GM19025 (cell line): ENCODE data around the gene POLE.

Source experiments
- ATAC-seq: cut with Tn5 transposase; IDR thresholded peaks from one replicate; pipeline ENCODE4 v1.9.1; 2021; ENCODE audit warnings: mild to moderate bottlenecking, low read depth, moderate library complexity; ENCODE audit not compliant: unreplicated experiment

Gene POLE

DNA sequence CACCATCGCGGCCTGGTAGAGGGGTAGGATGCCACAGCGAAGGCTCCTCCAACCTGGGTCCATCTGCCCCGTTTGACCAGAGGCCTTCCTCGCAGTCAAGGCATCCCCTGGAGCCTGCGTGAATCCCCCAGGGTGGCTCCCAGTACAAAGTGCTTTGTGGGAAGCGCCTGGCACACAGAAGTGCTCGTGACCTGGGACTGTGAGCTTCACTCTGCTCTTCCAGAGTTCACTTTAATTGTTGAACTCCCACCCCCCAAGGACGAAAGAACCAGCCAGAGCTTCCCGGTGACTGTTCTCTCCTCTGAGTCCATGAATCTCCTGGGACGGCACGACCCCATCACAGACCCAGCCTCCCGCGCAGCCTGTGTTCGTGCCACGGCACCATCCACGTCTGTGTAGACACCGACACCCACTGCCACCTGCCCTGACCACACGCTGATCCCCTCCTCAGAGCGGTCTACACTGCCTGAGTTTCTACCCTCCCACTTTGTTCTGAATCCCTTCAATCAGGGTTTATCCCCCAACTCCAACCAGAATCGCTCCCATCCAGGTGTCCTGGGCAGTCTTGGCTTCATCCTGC is 52.6 kb downstream of the POLE start:
- ATAC-seq = no peak

DNA sequence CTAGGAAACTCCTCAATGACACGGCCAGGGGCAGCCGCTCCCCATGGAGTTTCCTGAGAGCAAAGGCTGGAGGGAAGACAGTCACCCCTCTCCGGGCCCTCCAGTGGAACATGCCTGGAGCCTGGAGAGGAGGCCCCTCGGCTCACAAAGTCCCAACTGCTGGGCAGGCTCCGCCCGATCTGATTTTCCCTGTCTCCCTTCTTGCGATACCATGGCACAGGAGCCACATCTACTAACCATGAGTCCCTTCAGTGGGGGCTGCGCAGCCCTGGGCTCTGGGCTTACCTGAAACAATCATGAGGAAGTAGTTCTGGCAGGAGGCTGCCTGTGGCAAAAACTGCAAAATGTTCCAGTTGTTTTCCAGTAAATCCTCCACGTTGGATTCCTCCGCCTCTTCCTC is 53.2 kb downstream of the POLE start:
- ATAC-seq = no peak

DNA sequence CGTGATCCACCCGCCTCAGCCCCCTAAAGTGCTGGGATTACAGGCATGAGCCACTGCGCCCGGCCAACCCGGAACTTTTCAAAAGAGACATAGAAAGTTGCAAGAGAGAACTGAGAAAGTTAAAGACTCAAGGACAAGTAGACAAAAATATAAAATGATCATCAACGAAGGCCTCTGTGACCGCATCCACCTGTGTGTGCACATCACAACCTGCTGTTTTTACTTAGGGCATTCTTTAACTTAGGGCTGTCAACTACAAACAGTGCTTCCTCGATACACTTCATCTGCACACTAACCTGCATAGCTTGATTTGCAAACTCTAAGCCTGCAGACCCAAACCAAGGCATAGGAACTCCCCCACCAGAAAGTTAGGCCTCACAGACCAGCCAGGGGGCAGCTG is 53.7 kb downstream of the POLE start:
- no peak for ATAC-seq

DNA sequence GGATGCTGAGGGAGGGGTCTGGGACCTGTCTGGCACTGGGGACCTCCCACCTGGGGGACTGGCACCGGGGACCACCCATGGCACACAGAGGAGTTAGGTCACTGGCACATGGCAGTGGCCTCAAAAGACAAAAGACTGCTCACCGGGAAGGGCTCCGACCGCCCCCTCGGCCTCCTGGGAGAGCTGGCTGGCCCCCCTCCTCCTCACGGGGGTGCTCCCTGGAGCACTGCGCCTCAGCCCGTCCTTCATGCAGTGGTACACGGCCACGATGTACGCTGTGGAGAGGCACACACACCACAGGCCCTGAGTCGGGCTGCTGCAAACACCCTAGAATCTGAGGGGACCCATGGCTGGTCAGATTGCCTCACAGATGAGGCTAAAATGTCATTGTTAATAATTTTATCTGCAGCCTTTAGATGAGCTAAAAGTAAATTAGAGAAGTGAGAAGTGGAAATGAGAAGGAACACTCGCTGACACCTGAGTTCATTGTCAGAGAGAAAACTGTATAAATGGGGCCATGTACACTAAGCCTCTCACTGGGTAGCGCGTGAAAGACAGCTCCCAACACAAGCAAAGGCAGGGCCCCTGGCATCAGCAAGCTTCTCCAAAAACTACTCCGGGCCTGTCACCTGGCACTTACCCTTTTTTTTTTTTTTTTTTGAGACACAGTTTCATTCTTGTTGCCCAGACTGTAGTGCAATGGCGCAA is 54.5 kb downstream of the POLE start:
- ATAC-seq = no peak

DNA sequence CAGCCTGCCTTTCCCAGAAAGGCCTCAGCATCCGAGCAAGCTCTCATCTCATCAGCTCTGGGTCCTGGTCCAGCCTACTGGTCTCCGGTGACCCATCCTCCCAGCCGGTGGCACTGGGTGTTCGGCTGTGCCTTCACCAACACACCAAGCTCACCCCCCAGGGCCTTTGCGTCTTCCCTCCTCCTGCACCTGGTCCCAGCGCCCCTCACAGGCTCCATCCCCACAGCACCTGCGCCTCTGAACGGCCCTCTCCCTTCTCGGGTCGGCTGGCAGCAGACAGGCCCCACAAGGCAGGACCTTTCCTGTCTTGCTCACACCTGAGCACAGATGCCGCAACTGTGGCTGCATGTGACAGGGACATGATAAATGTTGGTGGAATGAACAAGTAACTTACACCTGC is 55.5 kb downstream of the POLE start:
- ATAC-seq = no peak

DNA sequence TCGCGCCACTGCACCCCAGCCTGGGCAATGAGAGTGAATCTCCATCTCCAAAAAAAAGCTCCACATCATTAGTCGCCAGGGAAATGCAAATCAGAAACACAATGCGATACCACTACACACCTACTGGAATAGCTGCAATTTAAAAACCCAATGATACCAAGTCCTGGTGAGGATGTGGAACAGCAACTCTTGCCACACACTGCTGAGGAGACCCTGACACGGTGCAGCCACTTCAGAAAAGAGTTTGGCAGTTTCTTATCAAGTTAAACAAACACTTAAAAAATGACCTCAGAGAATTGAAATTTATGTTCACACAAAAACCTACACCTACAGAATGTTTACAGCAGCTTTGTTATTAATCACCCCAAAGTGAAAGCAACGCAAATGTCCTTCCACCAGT is 56.5 kb downstream of the POLE start:
- no peak for ATAC-seq

DNA sequence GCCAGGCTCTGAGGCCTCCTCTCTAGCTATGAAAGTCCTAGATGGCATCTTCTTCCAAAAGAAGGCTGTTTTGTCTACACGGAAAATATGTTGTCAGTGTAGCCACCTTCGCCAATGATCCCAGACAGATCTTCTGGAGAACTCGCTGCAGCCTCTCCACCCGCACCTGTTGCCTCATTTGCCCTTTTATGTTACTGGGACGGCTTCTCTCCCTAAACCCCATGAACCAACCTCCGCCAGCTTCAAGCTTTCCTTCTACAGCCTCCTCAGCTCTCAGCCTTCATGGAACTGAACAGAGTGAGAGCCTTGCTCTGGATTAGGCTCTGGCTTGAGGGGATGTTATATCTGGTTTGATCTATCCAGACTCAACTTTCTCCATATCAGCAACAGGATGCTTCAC is 57.8 kb downstream of the POLE start:
- no peak for ATAC-seq

DNA sequence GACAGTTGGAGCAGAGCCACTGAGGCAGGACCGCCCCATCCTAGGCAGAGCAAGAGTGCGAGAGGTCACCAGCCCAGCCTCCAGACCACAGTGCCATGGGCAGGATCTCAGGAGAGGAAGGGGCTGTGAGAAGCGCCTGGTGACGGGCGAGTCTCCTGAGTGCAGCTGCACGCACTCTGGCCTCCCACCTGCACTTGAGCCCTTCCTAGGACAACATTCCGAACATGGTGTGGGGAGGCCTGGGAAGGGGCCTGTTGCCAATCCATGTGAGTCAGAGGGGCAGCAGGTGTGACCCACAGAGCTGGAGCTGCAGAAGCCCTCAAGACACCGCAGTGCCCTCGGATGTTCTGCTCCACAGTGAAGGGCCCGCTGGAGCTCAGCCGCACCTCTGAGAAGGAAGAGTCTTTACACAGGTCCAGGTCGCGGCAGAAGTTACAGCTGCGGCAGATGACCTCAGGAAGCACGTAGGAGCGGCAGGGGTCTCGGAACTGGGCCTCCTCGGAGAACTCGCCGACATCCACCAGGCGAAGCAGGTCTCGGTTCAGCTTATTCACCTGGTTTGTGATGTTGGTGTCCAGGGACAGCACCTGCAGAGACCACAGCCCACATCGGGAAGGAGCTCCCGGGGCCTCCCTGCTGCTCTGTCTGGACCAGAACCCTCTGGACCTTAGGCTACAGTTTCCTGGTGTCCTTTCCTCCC is 61.3 kb downstream of the POLE start:
- no peak for ATAC-seq

DNA sequence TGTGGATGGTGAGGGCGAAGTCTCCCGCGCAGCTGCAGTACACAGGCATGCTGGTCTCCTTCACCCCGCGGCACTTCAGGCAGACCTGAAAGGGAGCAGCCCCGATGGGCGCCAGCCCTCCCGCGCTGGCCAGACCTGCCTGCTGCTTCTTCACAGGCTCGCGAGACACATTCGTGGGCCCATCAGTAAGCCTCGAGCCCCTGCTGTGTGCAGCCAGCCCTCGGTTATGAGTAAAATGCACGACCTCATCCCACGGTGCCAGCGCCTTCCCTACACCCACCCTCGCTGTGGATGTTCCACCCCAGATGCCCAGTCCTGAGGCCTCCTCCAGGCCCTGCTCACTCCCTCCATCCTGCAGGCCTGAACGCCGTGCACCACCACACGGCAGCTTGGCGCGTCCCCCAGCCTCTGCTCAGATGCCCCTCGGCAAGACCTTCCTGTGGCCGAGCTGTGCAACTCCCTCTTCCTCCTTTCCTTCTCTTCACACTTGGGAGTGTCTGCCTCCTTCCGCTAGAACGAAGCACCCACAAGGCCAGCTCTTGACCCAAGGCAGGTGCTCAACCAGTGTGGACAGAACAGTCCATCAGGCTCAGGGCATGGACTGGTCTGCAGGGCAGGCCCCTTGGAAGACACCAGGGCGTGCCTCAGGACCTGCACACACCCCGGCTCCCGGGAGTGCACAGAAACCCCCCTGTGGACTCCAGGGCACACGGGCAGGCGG is 62.1 kb downstream of the POLE start:
- no peak for ATAC-seq

DNA sequence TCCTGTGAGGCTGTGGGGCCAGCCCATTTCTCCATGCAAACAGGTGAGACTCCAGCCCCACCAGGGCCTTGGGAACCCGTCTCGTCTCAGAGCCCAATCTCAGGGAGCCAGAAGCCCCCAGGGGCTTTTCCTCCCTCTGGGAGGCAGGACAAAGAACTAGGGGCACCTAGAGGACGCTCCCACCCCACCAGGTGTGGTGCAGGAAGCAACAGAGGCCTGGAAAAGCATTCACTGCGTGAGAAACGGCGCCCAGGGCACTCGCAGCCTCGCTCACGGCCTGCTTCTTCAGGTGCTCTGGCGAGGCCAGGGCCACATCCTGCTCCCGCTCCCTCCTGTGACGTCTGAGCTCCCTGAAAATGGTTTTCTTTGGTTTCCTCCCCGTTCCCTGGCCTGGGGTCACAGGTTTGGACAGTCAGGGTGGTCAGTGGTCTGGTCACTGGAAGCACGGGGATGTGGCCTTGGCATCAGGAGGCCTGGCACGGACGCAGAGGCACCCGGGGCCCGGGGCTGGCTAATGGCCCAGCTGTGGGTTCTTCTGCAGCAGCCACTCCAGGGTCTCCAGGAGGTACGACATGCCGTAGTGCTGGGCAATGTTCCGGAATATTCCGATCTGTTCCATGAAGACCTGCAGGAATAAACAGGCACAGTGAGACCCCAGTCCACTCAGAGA is 62.8 kb downstream of the POLE start:
- ATAC-seq = no peak

DNA sequence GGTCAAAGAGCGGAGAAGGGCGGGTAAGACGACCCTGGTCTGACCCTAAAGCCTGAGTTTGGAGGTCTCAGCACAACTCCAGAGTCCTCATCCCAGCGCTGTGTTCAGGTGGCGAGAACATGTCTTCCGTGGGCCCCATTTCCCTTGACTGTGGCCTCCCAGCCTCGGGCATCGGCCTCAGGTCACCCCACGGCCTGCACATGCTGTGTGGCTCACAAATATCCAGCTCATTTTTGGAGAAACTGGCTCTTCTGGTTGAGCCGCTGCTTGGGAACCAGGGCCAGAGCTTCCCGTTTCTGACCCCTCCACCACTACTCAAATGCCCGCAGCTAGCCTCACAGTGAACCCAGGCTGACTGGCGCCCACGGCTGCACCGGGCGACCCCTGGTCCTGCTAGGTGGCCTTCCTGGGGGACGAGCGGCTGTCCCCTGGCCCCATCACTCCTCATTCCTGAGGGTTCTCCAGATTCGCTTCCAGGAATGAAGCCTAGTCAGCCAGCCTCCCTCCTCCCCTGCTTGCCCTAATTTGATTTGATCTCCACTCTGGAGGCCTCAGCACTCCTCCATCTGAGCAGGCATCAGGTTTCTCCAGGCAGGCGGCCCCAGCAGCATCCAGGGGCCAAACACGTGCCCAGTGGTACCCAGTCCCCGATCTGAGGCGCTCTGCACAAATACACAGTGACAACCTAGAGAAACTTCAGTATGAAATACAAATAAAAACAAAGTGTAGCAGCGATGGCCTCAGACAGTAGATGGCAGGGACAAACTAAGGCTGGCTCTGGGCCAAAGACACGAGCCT is 63.9 kb downstream of the POLE start:
- ATAC-seq = no peak

DNA sequence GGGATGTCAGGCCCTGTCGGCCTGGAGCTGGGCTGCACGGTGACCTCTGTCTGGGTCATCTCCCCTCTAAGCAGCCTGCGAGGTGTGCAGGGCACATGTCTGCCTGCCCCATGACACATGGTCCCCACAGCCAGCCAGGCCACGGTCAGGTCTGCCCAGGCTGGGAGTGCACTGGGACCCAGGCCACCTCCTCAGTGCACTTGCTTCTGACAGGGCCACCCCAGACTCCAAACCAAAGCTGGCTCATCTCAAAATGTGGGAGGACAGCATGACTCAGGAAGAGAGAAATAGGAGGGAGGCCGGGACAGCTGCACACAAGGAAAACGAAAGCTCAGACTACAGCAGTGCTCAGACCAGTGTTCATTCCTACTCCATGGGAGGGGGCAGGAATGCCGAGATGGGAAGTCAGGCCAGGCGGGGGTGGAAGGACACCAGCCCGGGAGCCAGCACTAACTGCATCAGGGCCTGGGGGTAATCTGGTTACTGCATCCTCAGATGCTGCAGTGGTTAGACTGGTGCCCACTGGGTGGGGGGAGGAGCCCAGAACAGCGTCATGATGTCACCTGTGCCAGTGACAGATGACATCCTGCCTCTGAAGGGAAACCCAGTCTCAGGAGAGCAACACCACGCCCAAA is 64.6 kb downstream of the POLE start:
- ATAC-seq = no peak

DNA sequence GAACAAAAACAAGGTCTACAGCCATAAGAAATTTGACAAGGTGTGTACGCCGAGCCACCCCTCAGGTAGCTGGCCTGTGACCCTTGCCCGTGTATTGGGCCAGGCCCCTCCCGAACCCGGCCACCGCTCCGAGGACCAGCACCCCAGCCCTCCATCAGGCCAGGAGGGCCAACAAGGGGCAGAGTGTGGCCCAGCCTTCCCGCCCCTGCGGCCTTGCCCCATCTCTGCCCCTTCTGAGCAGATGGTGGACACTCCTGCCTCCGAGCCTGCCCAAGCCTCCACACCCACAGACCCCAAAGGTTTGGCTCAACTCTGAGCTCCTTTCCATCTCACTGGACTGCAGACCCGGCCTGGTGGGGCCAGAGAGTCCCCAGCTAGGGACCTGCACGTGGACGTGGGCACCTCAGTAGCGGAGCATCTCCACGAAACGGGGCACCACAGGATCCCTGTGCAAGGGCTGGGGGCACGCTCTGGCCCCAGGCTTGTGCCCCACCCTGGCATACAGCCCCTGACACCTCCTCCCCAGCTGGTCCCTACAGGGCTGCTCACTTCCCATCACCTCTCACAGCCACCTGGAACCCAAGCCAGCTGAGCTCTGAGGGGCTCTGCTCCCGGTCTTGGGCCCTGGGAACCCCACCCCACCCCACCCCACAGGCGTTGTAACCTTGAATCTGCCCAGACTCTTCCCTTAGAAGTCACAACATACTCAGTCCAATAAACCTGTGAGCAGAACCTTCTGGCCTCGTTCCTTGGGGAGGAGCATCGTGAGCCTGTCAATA is 65.3 kb downstream of the POLE start:
- no peak for ATAC-seq

DNA sequence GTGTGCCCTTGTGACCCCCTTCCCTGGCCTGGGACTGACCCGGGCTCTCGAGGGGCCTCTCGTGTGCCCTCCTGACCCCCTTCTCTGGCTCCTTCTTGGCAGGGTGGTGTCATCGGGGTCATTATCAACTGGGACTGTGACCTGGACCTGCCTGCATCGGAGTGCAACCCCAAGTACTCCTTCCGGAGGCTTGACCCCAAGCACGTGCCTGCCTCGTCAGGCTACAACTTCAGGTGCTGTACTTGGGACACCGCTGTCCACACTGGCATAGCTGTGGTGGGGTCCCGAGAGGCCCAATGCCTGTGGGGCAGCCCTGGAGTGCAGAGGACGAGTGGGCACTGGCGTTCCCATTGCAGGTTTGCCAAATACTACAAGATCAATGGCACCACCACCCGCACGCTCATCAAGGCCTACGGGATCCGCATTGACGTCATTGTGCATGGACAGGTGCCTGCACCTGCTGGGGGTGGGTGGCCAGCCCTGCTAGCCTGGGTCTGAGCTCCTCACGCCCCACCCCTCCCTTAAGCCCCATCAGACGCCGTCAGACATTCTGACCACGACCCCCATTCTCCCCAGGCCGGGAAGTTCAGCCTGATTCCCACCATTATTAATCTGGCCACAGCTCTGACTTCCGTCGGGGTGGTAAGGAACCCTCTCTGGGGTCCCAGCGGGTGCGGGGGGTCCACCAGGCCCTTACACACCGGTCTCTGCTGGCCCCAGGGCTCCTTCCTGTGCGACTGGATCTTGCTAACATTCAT is 66.1 kb downstream of the POLE start:
- no peak for ATAC-seq

DNA sequence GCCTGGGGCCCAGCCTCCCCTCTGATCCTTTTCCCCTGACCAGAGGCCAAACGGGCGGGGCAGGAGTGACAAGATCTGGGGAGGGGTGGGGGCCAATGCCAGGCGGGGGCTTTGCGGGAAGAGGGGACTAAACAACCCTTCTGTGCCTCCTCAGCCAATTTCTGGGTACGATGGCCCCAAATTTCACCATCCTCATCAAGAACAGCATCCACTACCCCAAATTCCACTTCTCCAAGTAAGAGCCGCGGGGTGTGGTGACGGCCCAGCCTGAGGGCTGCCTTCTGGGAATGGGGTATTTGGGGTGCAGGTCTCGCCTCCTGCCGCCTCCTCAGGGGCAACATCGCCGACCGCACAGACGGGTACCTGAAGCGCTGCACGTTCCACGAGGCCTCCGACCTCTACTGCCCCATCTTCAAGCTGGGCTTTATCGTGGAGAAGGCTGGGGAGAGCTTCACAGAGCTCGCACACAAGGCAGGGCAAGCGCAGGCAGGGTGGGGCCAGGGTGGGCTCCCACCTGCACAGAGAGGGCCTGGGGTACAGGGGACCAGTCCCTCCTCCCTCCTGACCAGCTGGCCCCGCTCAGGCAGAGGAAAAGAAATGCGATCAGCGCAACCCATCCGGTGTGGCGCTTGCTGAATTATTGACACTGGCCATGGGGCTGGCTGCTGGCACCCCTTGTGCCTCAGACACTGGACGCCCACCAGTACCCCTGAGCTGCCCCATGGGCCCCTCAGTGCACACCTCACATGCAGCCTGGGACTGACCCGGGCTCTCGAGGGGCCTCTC is 66.8 kb downstream of the POLE start:
- no peak for ATAC-seq

DNA sequence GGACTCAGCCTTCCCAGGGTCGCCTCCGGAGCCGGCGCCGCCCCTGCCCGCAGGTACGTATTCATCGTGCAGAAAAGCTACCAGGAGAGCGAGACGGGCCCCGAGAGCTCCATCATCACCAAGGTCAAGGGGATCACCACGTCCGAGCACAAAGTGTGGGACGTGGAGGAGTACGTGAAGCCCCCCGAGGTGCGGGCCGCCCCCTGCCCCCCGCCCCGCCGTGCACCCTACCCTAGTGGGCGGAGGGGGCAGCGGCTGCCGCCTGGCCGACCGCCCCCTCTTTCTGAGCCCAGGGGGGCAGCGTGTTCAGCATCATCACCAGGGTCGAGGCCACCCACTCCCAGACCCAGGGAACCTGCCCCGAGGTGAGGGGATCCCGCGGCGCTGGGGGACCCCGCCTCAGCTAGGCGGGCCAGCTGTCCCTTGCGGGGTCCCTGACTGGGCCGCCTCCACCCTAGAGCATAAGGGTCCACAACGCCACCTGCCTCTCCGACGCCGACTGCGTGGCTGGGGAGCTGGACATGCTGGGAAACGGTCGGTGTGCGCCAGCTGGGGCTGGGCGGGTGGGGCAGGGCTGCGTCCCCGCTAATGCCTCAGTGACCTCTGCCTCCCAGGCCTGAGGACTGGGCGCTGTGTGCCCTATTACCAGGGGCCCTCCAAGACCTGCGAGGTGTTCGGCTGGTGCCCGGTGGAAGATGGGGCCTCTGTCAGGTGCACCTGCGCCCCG is 67.6 kb downstream of the POLE start:
- no peak for ATAC-seq

DNA sequence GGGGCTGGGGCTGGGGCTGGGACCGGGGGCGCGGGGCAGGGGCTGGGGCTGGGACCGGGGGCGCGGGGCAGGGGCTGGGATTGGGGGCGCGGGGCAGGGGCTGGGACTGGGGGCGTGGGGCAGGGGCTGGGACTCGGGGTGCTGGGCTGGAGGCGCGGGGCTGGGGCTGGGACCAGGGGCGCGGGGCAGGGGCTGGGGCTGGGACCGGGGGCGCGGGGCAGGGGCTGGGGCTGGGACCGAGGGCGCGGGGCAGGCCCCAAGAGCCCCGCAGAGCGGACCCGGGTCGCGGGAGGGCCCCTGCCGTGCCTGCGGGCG is 68.1 kb downstream of the POLE start:
- ATAC-seq = no peak
